EH (cell line): ENCODE results near the gene MOSMO.
"Not testable (repeated sequence)": the region's sequence is repeated elsewhere in the genome, so short reads cannot be mapped to it uniquely, and the experiment has no call there.

Experiments
- DNase-seq: peaks from one replicate; pipeline ENCODE4 v3.0.0-alpha.2; 2015; ENCODE audit warnings: low read depth

MOSMO gene

GRCh38 chr16:22003195-22003594 lies 4.7 kb upstream of the MOSMO start:
- no peak for DNase-seq

GRCh38 chr16:22004341-22004740 lies 3.6 kb upstream of the MOSMO start:
- no peak for DNase-seq

GRCh38 chr16:22005746-22006145 lies 2.2 kb upstream of the MOSMO start:
- no peak for DNase-seq

GRCh38 chr16:22006636-22007035 lies 1.3 kb upstream of the MOSMO start:
- no peak for DNase-seq

- DNase-seq: no peak
Observed at GRCh38 chr16:22007159-22007508, 777 bp upstream of the MOSMO start.

- DNase-seq: peak; percentile 43
Observed at GRCh38 chr16:22008215-22009059, 526 bp downstream of the MOSMO start.

- DNase-seq: no peak
Observed at GRCh38 chr16:22010902-22011301, 3.0 kb downstream of the MOSMO start.

- no peak for DNase-seq
Observed at GRCh38 chr16:22012241-22012640, 4.3 kb downstream of the MOSMO start.

- no peak for DNase-seq
Observed at GRCh38 chr16:22013486-22013885, 5.6 kb downstream of the MOSMO start.

GRCh38 chr16:22014271-22014873 lies 6.5 kb downstream of the MOSMO start:
- no peak for DNase-seq

GRCh38 chr16:22016927-22017326 lies 9.0 kb downstream of the MOSMO start:
- no peak for DNase-seq

- no peak for DNase-seq
Observed at GRCh38 chr16:22018559-22018958, 10.6 kb downstream of the MOSMO start.

GRCh38 chr16:22022151-22022550 lies 14.2 kb downstream of the MOSMO start:
- DNase-seq: no peak

- peak; percentile 10 for DNase-seq
Observed at GRCh38 chr16:22023505-22023904, 15.6 kb downstream of the MOSMO start.

GRCh38 chr16:22024785-22025184 lies 16.9 kb downstream of the MOSMO start:
- not testable (repeated sequence) for DNase-seq

GRCh38 chr16:22027633-22028032 lies 19.7 kb downstream of the MOSMO start:
- peak; percentile 16 for DNase-seq

GRCh38 chr16:22029632-22030031 lies 21.7 kb downstream of the MOSMO start:
- no peak for DNase-seq

GRCh38 chr16:22030087-22030812 lies 22.3 kb downstream of the MOSMO start:
- DNase-seq: no peak

- no peak for DNase-seq
Observed at GRCh38 chr16:22031483-22032083, 23.7 kb downstream of the MOSMO start.

GRCh38 chr16:22034503-22034902 lies 26.6 kb downstream of the MOSMO start:
- DNase-seq: no peak

- DNase-seq: no peak
Observed at GRCh38 chr16:22035153-22035552, 27.2 kb downstream of the MOSMO start.

GRCh38 chr16:22043882-22044281 lies 36.0 kb downstream of the MOSMO start:
- not testable (repeated sequence) for DNase-seq

GRCh38 chr16:22045888-22046287 lies 38.0 kb downstream of the MOSMO start:
- DNase-seq: peak; percentile 11
